Pulmonary artery endothelial cell (primary cell): ENCODE results near the gene COPS8. TPM values are rescaled to one million over a fixed set of nuclear protein-coding genes. Genes with fewer than 3 reads are reported as not detected.

Experiments
- DNase-seq: peaks from one replicate; pipeline ENCODE4 v3.0.0-alpha.2; 2011; ENCODE audit warnings: low read depth, low spot score
- total RNA-seq: library from RNA; depleted of rRNA; stranded (reverse); fragments of >200 nt; gene quantifications from 2 replicates; pipeline ENCODE4 v1.2.3, GENCODE V29; 2014

Gene COPS8
- total RNA-seq, 1 donor from 2014 or later = 144 TPM

- DNase-seq = no peak
These were observed 45.1 kb downstream of the COPS8 start for GRCh38 chr2:237130562-237131421.

GRCh38 chr2:237131749-237132533 lies 46.3 kb downstream of the COPS8 start:
- no peak for DNase-seq

GRCh38 chr2:237132799-237133198 lies 47.1 kb downstream of the COPS8 start:
- no peak for DNase-seq

- DNase-seq = no peak
These were observed 48.9 kb downstream of the COPS8 start for GRCh38 chr2:237134321-237135230.

GRCh38 chr2:237136824-237137223 lies 51.1 kb downstream of the COPS8 start:
- no peak for DNase-seq

GRCh38 chr2:237137626-237138323 lies 52.1 kb downstream of the COPS8 start:
- no peak for DNase-seq

- DNase-seq = no peak
These were observed 53.5 kb downstream of the COPS8 start for GRCh38 chr2:237139123-237139675.

- no peak for DNase-seq
These were observed 55.1 kb downstream of the COPS8 start for GRCh38 chr2:237140689-237141285.

- DNase-seq = no peak
These were observed 55.9 kb downstream of the COPS8 start for GRCh38 chr2:237141571-237142051.

- no peak for DNase-seq
These were observed 57.4 kb downstream of the COPS8 start for GRCh38 chr2:237143118-237143517.

- DNase-seq = no peak
These were observed 58.2 kb downstream of the COPS8 start for GRCh38 chr2:237143676-237144440.

GRCh38 chr2:237144516-237144915 lies 58.8 kb downstream of the COPS8 start:
- DNase-seq = no peak

- no peak for DNase-seq
These were observed 61.6 kb downstream of the COPS8 start for GRCh38 chr2:237147317-237147716.

- DNase-seq = no peak
These were observed 62.9 kb downstream of the COPS8 start for GRCh38 chr2:237148624-237149023.

GRCh38 chr2:237149425-237149824 lies 63.7 kb downstream of the COPS8 start:
- DNase-seq = no peak
